ENCODE results near the gene ETHE1.

Gene ETHE1

GRCh38 chr19:43563816-43564457 lies 36.9 kb upstream of the ETHE1 start:
- no peaks in the 10 kb centered on the region for H3K27me3 ChIP-seq (ENCODE audit: control insufficient read depth in 5 of 5, insufficient read depth in 4 of 5, low read length in 5 of 5)
- H3K4me1 ChIP-seq (ENCODE audit: control insufficient read depth in 5 of 5, insufficient read depth in 5 of 5, low read length in 5 of 5): peaks cover 0 to 20% (median 3%) of the 10 kb centered on the region in 5 donors
- H3K4me3 ChIP-seq (ENCODE audit: low read depth in 1 of 5, low read length in 5 of 5): no peak overlapping the region
- no peak overlapping the region for H3K9ac ChIP-seq (ENCODE audit: low read length in 5 of 5)
- H3K36me3 ChIP-seq (ENCODE audit: control insufficient read depth in 5 of 5, insufficient read depth in 5 of 5, low read length in 5 of 5): peaks cover 0 to 31% (median 17%) of the 10 kb centered on the region in 5 donors
- H3K27ac ChIP-seq (ENCODE audit: low read depth, low read length): no peak overlapping the region
- no peaks in the 10 kb centered on the region for H3K9me3 ChIP-seq (ENCODE audit: control insufficient read depth in 5 of 5, low read length in 5 of 5)

GRCh38 chr19:43562698-43563241 lies 35.8 kb upstream of the ETHE1 start:
- H3K9me3 ChIP-seq (ENCODE audit: control insufficient read depth in 5 of 5, low read length in 5 of 5): no peaks in the 10 kb centered on the region
- no peak overlapping the region for H3K9ac ChIP-seq (ENCODE audit: low read length in 5 of 5)
- peak overlapping the region; percentile 41 for H3K27ac ChIP-seq (ENCODE audit: low read depth, low read length)
- H3K4me3 ChIP-seq (ENCODE audit: low read depth in 1 of 5, low read length in 5 of 5): peak overlapping the region in 1 of 5 donors; percentile 34
- H3K36me3 ChIP-seq (ENCODE audit: control insufficient read depth in 5 of 5, insufficient read depth in 5 of 5, low read length in 5 of 5): peaks cover 2 to 38% (median 17%) of the 10 kb centered on the region in 5 donors
- peaks cover 0 to 20% (median 3%) of the 10 kb centered on the region in 5 donors for H3K4me1 ChIP-seq (ENCODE audit: control insufficient read depth in 5 of 5, insufficient read depth in 5 of 5, low read length in 5 of 5)
- no peaks in the 10 kb centered on the region for H3K27me3 ChIP-seq (ENCODE audit: control insufficient read depth in 5 of 5, insufficient read depth in 4 of 5, low read length in 5 of 5)

- H3K4me3 ChIP-seq (ENCODE audit: low read depth in 1 of 5, low read length in 5 of 5): no peak overlapping the region
Measured at GRCh38 chr19:43562226-43562697, 35.3 kb upstream of the ETHE1 start.

GRCh38 chr19:43561139-43561970 lies 34.4 kb upstream of the ETHE1 start:
- no peak overlapping the region for H3K9ac ChIP-seq (ENCODE audit: low read length in 5 of 5)
- peaks cover 3 to 48% (median 17%) of the 10 kb centered on the region in 5 donors for H3K36me3 ChIP-seq (ENCODE audit: control insufficient read depth in 5 of 5, insufficient read depth in 5 of 5, low read length in 5 of 5)
- H3K4me1 ChIP-seq (ENCODE audit: control insufficient read depth in 5 of 5, insufficient read depth in 5 of 5, low read length in 5 of 5): peaks cover 0 to 20% (median 3%) of the 10 kb centered on the region in 5 donors
- H3K27ac ChIP-seq (ENCODE audit: low read depth, low read length): no peak overlapping the region
- no peaks in the 10 kb centered on the region for H3K27me3 ChIP-seq (ENCODE audit: control insufficient read depth in 5 of 5, insufficient read depth in 4 of 5, low read length in 5 of 5)
- no peak overlapping the region for H3K4me3 ChIP-seq (ENCODE audit: low read depth in 1 of 5, low read length in 5 of 5)
- no peaks in the 10 kb centered on the region for H3K9me3 ChIP-seq (ENCODE audit: control insufficient read depth in 5 of 5, low read length in 5 of 5)

More at GRCh38 chr19:43562226-43562697, 35.3 kb upstream of the ETHE1 start:
- no peaks in the 10 kb centered on the region for H3K27me3 ChIP-seq (ENCODE audit: control insufficient read depth in 5 of 5, insufficient read depth in 4 of 5, low read length in 5 of 5)
- H3K27ac ChIP-seq (ENCODE audit: low read depth, low read length): no peak overlapping the region
- H3K36me3 ChIP-seq (ENCODE audit: control insufficient read depth in 5 of 5, insufficient read depth in 5 of 5, low read length in 5 of 5): peaks cover 3 to 43% (median 17%) of the 10 kb centered on the region in 5 donors
- no peak overlapping the region for H3K9ac ChIP-seq (ENCODE audit: low read length in 5 of 5)
- no peaks in the 10 kb centered on the region for H3K9me3 ChIP-seq (ENCODE audit: control insufficient read depth in 5 of 5, low read length in 5 of 5)
- H3K4me1 ChIP-seq (ENCODE audit: control insufficient read depth in 5 of 5, insufficient read depth in 5 of 5, low read length in 5 of 5): peaks cover 0 to 20% (median 3%) of the 10 kb centered on the region in 5 donors

GRCh38 chr19:43560687-43561086 lies 33.7 kb upstream of the ETHE1 start:
- Histone ChIP-seq H3K9ac (ENCODE audit: low read length in 5 of 5) (peak overlapping the region in 1 of 5 donors; percentile 6), H3K36me3 (ENCODE audit: control insufficient read depth in 5 of 5, insufficient read depth in 5 of 5, low read length in 5 of 5) (peaks cover 3 to 53% (median 20%) of the 10 kb centered on the region in 5 donors)

GRCh38 chr19:43555185-43555770 lies 28.3 kb upstream of the ETHE1 start:
- H3K27me3 ChIP-seq (ENCODE audit: control insufficient read depth in 5 of 5, insufficient read depth in 4 of 5, low read length in 5 of 5): no peaks in the 10 kb centered on the region
- H3K27ac ChIP-seq (ENCODE audit: low read depth, low read length): no peak overlapping the region
- H3K9ac ChIP-seq (ENCODE audit: low read length in 5 of 5): no peak overlapping the region
- no peak overlapping the region for H3K4me3 ChIP-seq (ENCODE audit: low read depth in 1 of 5, low read length in 5 of 5)
- H3K4me1 ChIP-seq (ENCODE audit: control insufficient read depth in 5 of 5, insufficient read depth in 5 of 5, low read length in 5 of 5): no peaks in the 10 kb centered on the region
- H3K36me3 ChIP-seq (ENCODE audit: control insufficient read depth in 5 of 5, insufficient read depth in 5 of 5, low read length in 5 of 5): peaks cover 5 to 75% (median 47%) of the 10 kb centered on the region in 5 donors
- H3K9me3 ChIP-seq (ENCODE audit: control insufficient read depth in 5 of 5, low read length in 5 of 5): no peaks in the 10 kb centered on the region

More at GRCh38 chr19:43560687-43561086, 33.7 kb upstream of the ETHE1 start:
- H3K4me1 ChIP-seq (ENCODE audit: control insufficient read depth in 5 of 5, insufficient read depth in 5 of 5, low read length in 5 of 5): peaks cover 0 to 20% (median 3%) of the 10 kb centered on the region in 5 donors
- H3K4me3 ChIP-seq (ENCODE audit: low read depth in 1 of 5, low read length in 5 of 5): no peak overlapping the region
- H3K27ac ChIP-seq (ENCODE audit: low read depth, low read length): no peak overlapping the region
- no peaks in the 10 kb centered on the region for H3K9me3 ChIP-seq (ENCODE audit: control insufficient read depth in 5 of 5, low read length in 5 of 5)
- H3K27me3 ChIP-seq (ENCODE audit: control insufficient read depth in 5 of 5, insufficient read depth in 4 of 5, low read length in 5 of 5): no peaks in the 10 kb centered on the region

GRCh38 chr19:43554317-43554895 lies 27.4 kb upstream of the ETHE1 start:
- Histone ChIP-seq H3K4me1 (ENCODE audit: control insufficient read depth in 5 of 5, insufficient read depth in 5 of 5, low read length in 5 of 5) (no peaks in the 10 kb centered on the region), H3K36me3 (ENCODE audit: control insufficient read depth in 5 of 5, insufficient read depth in 5 of 5, low read length in 5 of 5) (peaks cover 5 to 76% (median 49%) of the 10 kb centered on the region in 5 donors), H3K27me3 (ENCODE audit: control insufficient read depth in 5 of 5, insufficient read depth in 4 of 5, low read length in 5 of 5) (no peaks in the 10 kb centered on the region), H3K27ac (ENCODE audit: low read depth, low read length) (no peak overlapping the region), H3K9me3 (ENCODE audit: control insufficient read depth in 5 of 5, low read length in 5 of 5) (no peaks in the 10 kb centered on the region), H3K9ac (ENCODE audit: low read length in 5 of 5) (no peak overlapping the region), H3K4me3 (ENCODE audit: low read depth in 1 of 5, low read length in 5 of 5) (no peak overlapping the region)

- Histone ChIP-seq H3K4me1 (ENCODE audit: control insufficient read depth in 5 of 5, insufficient read depth in 5 of 5, low read length in 5 of 5) (no peaks in the 10 kb centered on the region), H3K36me3 (ENCODE audit: control insufficient read depth in 5 of 5, insufficient read depth in 5 of 5, low read length in 5 of 5) (peaks cover 5 to 80% (median 53%) of the 10 kb centered on the region in 5 donors), H3K9ac (ENCODE audit: low read length in 5 of 5) (no peak overlapping the region), H3K9me3 (ENCODE audit: control insufficient read depth in 5 of 5, low read length in 5 of 5) (no peaks in the 10 kb centered on the region), H3K27ac (ENCODE audit: low read depth, low read length) (no peak overlapping the region), H3K27me3 (ENCODE audit: control insufficient read depth in 5 of 5, insufficient read depth in 4 of 5, low read length in 5 of 5) (no peaks in the 10 kb centered on the region), H3K4me3 (ENCODE audit: low read depth in 1 of 5, low read length in 5 of 5) (no peak overlapping the region)
Measured at GRCh38 chr19:43553656-43554055, 26.7 kb upstream of the ETHE1 start.

GRCh38 chr19:43552616-43553015 lies 25.6 kb upstream of the ETHE1 start:
- no peak overlapping the region for H3K9ac ChIP-seq (ENCODE audit: low read length in 5 of 5)
- H3K9me3 ChIP-seq (ENCODE audit: control insufficient read depth in 5 of 5, low read length in 5 of 5): no peaks in the 10 kb centered on the region
- H3K36me3 ChIP-seq (ENCODE audit: control insufficient read depth in 5 of 5, insufficient read depth in 5 of 5, low read length in 5 of 5): peaks cover 2 to 74% (median 51%) of the 10 kb centered on the region in 5 donors
- no peaks in the 10 kb centered on the region for H3K4me1 ChIP-seq (ENCODE audit: control insufficient read depth in 5 of 5, insufficient read depth in 5 of 5, low read length in 5 of 5)
- no peaks in the 10 kb centered on the region for H3K27me3 ChIP-seq (ENCODE audit: control insufficient read depth in 5 of 5, insufficient read depth in 4 of 5, low read length in 5 of 5)
- H3K4me3 ChIP-seq (ENCODE audit: low read depth in 1 of 5, low read length in 5 of 5): no peak overlapping the region
- no peak overlapping the region for H3K27ac ChIP-seq (ENCODE audit: low read depth, low read length)

All from subcutaneous abdominal adipose tissue (tissue), 5 donors.